GM12891 (cell line): Measurements from ENCODE around the gene GPHA2.

ENCODE experiments used
- POLR2A ChIP-seq: IDR thresholded peaks from 2 replicates; pipeline ENCODE4 v1.6.1; 2011; ENCODE audit warnings: low read depth, low read length, control low read depth
- POLR2AphosphoS5 ChIP-seq: IDR thresholded peaks from 2 replicates; pipeline ENCODE4 v1.6.1; 2011; ENCODE audit warnings: low read depth, low read length, control low read depth
- TAF1 ChIP-seq: IDR thresholded peaks from 2 replicates; pipeline ENCODE4 v1.6.1; 2011; ENCODE audit warnings: low read depth, low read length, control low read depth

GRCh38 chr11:64971421-64972233, 35.9 kb upstream of the GPHA2 start, which contains the start of gene MAJIN:
- no peak for TF ChIP-seq POLR2AphosphoS5
- no peak for TF ChIP-seq POLR2A
- TF ChIP-seq TAF1, result no peak
